ENCODE data around the gene TNS2.

TNS2 gene

DNA sequence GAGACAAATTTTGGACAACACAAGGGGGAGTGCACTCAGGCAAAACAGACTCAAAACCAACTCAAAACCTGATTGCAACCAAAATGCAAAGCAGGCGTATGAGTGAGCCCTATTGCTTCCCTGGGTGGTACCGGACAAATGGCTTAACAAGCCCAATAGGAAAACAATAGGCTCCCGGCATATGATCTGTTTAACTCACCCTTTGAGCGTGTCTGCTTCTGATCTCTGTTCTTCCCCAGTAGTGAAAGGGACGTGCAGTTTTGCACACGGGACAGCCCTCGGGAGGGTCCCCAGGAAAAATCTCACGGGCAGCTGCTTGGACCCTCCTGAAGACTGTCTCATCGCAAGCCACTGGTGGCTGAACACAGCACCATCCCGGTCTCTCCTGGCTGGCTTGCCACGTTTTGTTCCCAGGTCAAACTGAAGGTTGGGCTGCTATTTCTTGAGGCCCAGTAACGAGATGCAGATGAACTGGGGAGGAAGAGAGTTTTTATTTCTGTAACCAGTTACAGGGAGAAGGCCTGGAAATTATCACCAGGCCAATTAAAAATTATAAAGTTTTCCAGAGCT lies 63.4 kb downstream of the TNS2 start:
- Histone ChIP-seq H3K4me3 (ENCODE audit: low read depth, low read length, poor library complexity, severe bottlenecking) (no peak overlapping the region), H3K27me3 (ENCODE audit: insufficient read depth, low read length) (no peaks in the 10 kb centered on the region), H3K79me2 (ENCODE audit: insufficient read depth, low read length) (no peaks in the 10 kb centered on the region), H3K9ac (ENCODE audit: low read length) (no peak overlapping the region), H3K9me3 (ENCODE audit: low read length) (no peaks in the 10 kb centered on the region), H3K4me1 (ENCODE audit: insufficient read depth, low read length, severe bottlenecking) (peaks cover 22% of the 10 kb centered on the region), H3K9me2 (ENCODE audit: low read depth, low read length) (no peaks in the 10 kb centered on the region), H4K20me1 (ENCODE audit: insufficient read depth, low read length) (no peaks in the 10 kb centered on the region), H3K27ac (ENCODE audit: low read depth, low read length, poor library complexity, severe bottlenecking) (peak overlapping the region; percentile 54), H2AFZ (ENCODE audit: low read length) (no peak overlapping the region), H3K36me3 (ENCODE audit: insufficient read depth, low read length) (peaks cover 4% of the 10 kb centered on the region; the same call in 1 of the 2 replicates), H3F3A (ENCODE audit: insufficient read depth, low read length) (no peaks in the 10 kb centered on the region), H3K4me2 (ENCODE audit: low read length) (peak overlapping the region; percentile 6; the same call in 1 of the 2 replicates)
- TF ChIP-seq EZH2 (IDR thresholded peaks at IDR 0.05; ENCODE audit: borderline replicate concordance, low read length) = no peak
- TF ChIP-seq CTCF (IDR thresholded peaks at IDR 0.05; ENCODE audit: low read length) = no peak

- H3K9ac ChIP-seq (ENCODE audit: low read length) = no peak overlapping the region
- no peaks in the 10 kb centered on the region for H3F3A ChIP-seq (ENCODE audit: insufficient read depth, low read length)
- no peaks in the 10 kb centered on the region for H3K27me3 ChIP-seq (ENCODE audit: insufficient read depth, low read length)
- H3K4me3 ChIP-seq (ENCODE audit: low read depth, low read length, poor library complexity, severe bottlenecking) = no peak overlapping the region
- H3K36me3 ChIP-seq (ENCODE audit: insufficient read depth, low read length) = no peaks in the 10 kb centered on the region
- peaks cover 22% of the 10 kb centered on the region for H3K4me1 ChIP-seq (ENCODE audit: insufficient read depth, low read length, severe bottlenecking)
- no peak for TF ChIP-seq EZH2 (IDR thresholded peaks at IDR 0.05; ENCODE audit: borderline replicate concordance, low read length)
- TF ChIP-seq CTCF (IDR thresholded peaks at IDR 0.05; ENCODE audit: low read length) = no peak
- H3K27ac ChIP-seq (ENCODE audit: low read depth, low read length, poor library complexity, severe bottlenecking) = peak overlapping the region; percentile 54
- H4K20me1 ChIP-seq (ENCODE audit: insufficient read depth, low read length) = no peaks in the 10 kb centered on the region
- no peaks in the 10 kb centered on the region for H3K79me2 ChIP-seq (ENCODE audit: insufficient read depth, low read length)
- H3K9me3 ChIP-seq (ENCODE audit: low read length) = no peaks in the 10 kb centered on the region
- H3K4me2 ChIP-seq (ENCODE audit: low read length) = no peak overlapping the region
- H2AFZ ChIP-seq (ENCODE audit: low read length) = no peak overlapping the region
- no peaks in the 10 kb centered on the region for H3K9me2 ChIP-seq (ENCODE audit: low read depth, low read length)
Measured at GRCh38 chr12:53113951-53114350, 64.1 kb downstream of the TNS2 start.
